Measurements from ENCODE around the gene PML.
A peak's percentile ranks its signal among the peaks of the same experiment; 100 is the strongest.
"Not testable (repeated sequence)": the region's sequence is repeated elsewhere in the genome, so short reads cannot be mapped to it uniquely, and the experiment has no call there.

The PML gene

DNA sequence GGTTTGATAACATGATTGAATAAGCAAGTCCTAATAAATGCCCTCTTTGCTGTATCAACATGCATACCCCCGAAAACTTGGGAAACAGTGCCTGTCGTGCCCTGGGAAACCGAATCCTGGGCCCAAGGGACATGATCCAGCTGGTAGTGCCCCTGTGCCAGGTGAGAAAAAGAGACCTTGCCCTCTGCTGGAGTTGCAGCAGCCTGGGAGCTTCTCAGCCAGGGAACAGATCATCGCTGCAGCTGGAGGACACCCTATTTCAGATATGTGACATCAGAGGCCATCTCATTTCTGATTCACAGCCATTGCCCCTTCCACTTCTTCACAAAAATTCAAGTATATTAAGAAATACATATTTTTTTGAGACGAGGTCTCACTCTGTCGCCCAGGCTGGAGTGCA lies 34.7 kb upstream of the PML start:
- no peaks in the 10 kb centered on the region for H3K36me3 ChIP-seq (ENCODE audit: control insufficient read depth, insufficient read depth, low read length)
- no peaks in the 10 kb centered on the region for H3K9me3 ChIP-seq (ENCODE audit: control insufficient read depth, insufficient read depth, low read depth, low read length)
- H3K27me3 ChIP-seq (ENCODE audit: control insufficient read depth, insufficient read depth, low read length), result no peaks in the 10 kb centered on the region
- H3K9ac ChIP-seq (ENCODE audit: low read length), result no peak overlapping the region
- H3K27ac ChIP-seq (ENCODE audit: low read depth, low read length), result no peak overlapping the region
- H3K4me1 ChIP-seq (ENCODE audit: control insufficient read depth, insufficient read depth, low read length), result no peaks in the 10 kb centered on the region; the same call in 1 of the 2 replicates
- H3K4me3 ChIP-seq (ENCODE audit: low read depth, low read length), result no peak overlapping the region

DNA sequence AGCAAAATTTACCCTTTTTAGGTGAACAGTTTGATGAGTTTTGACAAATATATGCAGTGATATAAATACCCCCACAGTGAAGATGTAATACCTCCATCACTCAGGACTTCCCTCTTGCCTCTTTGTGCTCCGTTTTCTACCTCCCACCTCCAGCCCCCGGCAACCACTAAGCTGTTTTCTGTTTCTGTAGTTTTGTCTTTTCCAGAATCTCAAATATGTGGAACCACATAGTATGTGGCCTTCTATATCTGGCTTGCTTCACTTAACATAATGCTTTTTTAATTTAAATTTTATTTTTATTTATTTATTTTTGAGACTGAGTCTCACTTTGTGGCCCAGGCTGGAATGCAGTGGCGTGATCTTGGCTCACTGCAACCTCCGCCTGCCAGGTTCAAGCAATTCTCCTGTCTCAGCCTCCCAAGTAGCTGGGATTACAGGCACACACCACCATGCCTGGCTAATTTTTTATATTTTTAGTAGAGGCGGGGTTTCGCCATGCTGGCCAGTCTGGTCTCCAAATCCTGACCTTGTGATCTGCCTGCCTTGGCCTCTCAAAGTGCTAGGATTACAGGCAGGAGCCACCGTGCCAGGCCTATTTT lies 33.9 kb upstream of the PML start:
- H3K4me1 ChIP-seq (ENCODE audit: control insufficient read depth, insufficient read depth, low read length); H3K9ac ChIP-seq (ENCODE audit: low read length); H3K27me3 ChIP-seq (ENCODE audit: control insufficient read depth, insufficient read depth, low read length); H3K4me3 ChIP-seq (ENCODE audit: low read depth, low read length); H3K9me3 ChIP-seq (ENCODE audit: control insufficient read depth, insufficient read depth, low read depth, low read length); H3K36me3 ChIP-seq (ENCODE audit: control insufficient read depth, insufficient read depth, low read length); H3K27ac ChIP-seq (ENCODE audit: low read depth, low read length): not testable (repeated sequence)

GRCh38 chr15:73962433-73962832 lies 32.1 kb upstream of the PML start:
- H3K4me1 ChIP-seq (ENCODE audit: control insufficient read depth, insufficient read depth, low read length), result peaks cover 15% of the 10 kb centered on the region

GRCh38 chr15:73964736-73965093 lies 29.8 kb upstream of the PML start:
- Histone ChIP-seq H3K36me3 (ENCODE audit: control insufficient read depth, insufficient read depth, low read length) (no peaks in the 10 kb centered on the region), H3K4me1 (ENCODE audit: control insufficient read depth, insufficient read depth, low read length) (peaks cover 15% of the 10 kb centered on the region), H3K9me3 (ENCODE audit: control insufficient read depth, insufficient read depth, low read depth, low read length) (no peaks in the 10 kb centered on the region), H3K9ac (ENCODE audit: low read length) (peak overlapping the region; percentile 60), H3K4me3 (ENCODE audit: low read depth, low read length) (peak overlapping the region; percentile 8; the same call in 1 of the 2 replicates), H3K27ac (ENCODE audit: low read depth, low read length) (no peak overlapping the region), H3K27me3 (ENCODE audit: control insufficient read depth, insufficient read depth, low read length) (no peaks in the 10 kb centered on the region)

More at GRCh38 chr15:73962433-73962832, 32.1 kb upstream of the PML start:
- no peaks in the 10 kb centered on the region for H3K27me3 ChIP-seq (ENCODE audit: control insufficient read depth, insufficient read depth, low read length)
- H3K9ac ChIP-seq (ENCODE audit: low read length), result no peak overlapping the region
- H3K9me3 ChIP-seq (ENCODE audit: control insufficient read depth, insufficient read depth, low read depth, low read length), result no peaks in the 10 kb centered on the region
- H3K36me3 ChIP-seq (ENCODE audit: control insufficient read depth, insufficient read depth, low read length), result no peaks in the 10 kb centered on the region
- no peak overlapping the region for H3K27ac ChIP-seq (ENCODE audit: low read depth, low read length)
- H3K4me3 ChIP-seq (ENCODE audit: low read depth, low read length), result no peak overlapping the region

GRCh38 chr15:73965094-73965757 lies 29.3 kb upstream of the PML start:
- Histone ChIP-seq H3K4me3 (ENCODE audit: low read depth, low read length) (peak overlapping the region; percentile 8; the same call in 1 of the 2 replicates), H3K36me3 (ENCODE audit: control insufficient read depth, insufficient read depth, low read length) (no peaks in the 10 kb centered on the region), H3K9ac (ENCODE audit: low read length) (peak overlapping the region; percentile 60), H3K4me1 (ENCODE audit: control insufficient read depth, insufficient read depth, low read length) (peaks cover 15% of the 10 kb centered on the region), H3K9me3 (ENCODE audit: control insufficient read depth, insufficient read depth, low read depth, low read length) (no peaks in the 10 kb centered on the region), H3K27me3 (ENCODE audit: control insufficient read depth, insufficient read depth, low read length) (no peaks in the 10 kb centered on the region), H3K27ac (ENCODE audit: low read depth, low read length) (no peak overlapping the region)

DNA sequence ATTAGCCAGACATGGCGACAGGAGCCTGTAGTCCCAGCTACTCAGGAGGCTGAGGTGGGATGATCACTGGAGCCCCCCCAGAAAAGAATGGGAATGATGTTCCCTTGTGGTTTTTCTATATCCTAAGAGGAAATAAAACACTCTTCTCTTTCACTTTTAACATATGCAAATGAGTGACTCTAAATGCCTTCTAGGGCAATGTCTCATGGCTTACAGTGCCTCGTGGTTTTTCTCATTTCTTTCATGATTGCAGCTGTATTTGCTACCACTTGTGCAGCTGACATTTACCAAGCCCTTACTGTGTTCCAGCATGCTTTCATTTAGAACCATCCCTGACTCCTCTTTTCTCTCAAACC lies 28.8 kb upstream of the PML start:
- Histone ChIP-seq H3K27me3 (ENCODE audit: control insufficient read depth, insufficient read depth, low read length) (no peaks in the 10 kb centered on the region), H3K4me3 (ENCODE audit: low read depth, low read length) (no peak overlapping the region), H3K4me1 (ENCODE audit: control insufficient read depth, insufficient read depth, low read length) (peaks cover 15% of the 10 kb centered on the region), H3K9ac (ENCODE audit: low read length) (no peak overlapping the region), H3K36me3 (ENCODE audit: control insufficient read depth, insufficient read depth, low read length) (no peaks in the 10 kb centered on the region), H3K27ac (ENCODE audit: low read depth, low read length) (no peak overlapping the region), H3K9me3 (ENCODE audit: control insufficient read depth, insufficient read depth, low read depth, low read length) (no peaks in the 10 kb centered on the region)

- Histone ChIP-seq H3K36me3 (ENCODE audit: control insufficient read depth, insufficient read depth, low read length) (no peaks in the 10 kb centered on the region), H3K9ac (ENCODE audit: low read length) (no peak overlapping the region), H3K27me3 (ENCODE audit: control insufficient read depth, insufficient read depth, low read length) (no peaks in the 10 kb centered on the region), H3K4me3 (ENCODE audit: low read depth, low read length) (no peak overlapping the region), H3K4me1 (ENCODE audit: control insufficient read depth, insufficient read depth, low read length) (peaks cover 22% of the 10 kb centered on the region), H3K27ac (ENCODE audit: low read depth, low read length) (no peak overlapping the region), H3K9me3 (ENCODE audit: control insufficient read depth, insufficient read depth, low read depth, low read length) (no peaks in the 10 kb centered on the region)
Measured at GRCh38 chr15:73968461-73968860, 26.1 kb upstream of the PML start.

DNA sequence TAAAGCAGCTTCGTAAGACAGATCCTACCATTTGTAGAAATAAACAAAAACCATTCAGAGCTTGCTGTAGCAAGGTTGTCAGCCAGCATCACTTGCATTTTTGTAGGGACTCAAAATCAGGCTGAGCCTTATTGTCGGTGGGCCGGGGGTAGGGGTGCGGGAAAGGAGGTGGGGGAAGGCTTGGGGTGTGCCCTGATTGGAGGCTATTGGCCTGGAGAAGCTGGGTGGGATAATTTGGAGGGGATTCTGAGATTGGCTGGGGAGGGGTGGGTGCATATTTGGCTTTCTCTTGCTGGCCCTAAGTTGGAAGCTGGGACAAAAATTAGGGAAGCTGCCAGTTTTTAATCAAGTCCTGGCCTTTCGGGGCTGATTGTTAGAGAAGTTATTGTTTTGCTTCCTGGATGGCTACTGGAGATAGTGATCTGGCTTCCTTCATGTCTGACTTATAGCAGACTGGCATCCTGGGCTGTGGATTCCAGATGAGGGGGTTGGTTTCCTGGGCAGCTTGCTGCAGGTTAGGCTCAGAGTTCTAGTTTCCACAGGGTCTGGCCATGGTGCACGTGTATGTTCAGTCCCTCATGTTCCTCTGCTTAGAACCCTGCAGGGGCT lies 25.3 kb upstream of the PML start:
- Histone ChIP-seq H3K4me1 (ENCODE audit: control insufficient read depth, insufficient read depth, low read length) (peaks cover 22% of the 10 kb centered on the region), H3K27ac (ENCODE audit: low read depth, low read length) (no peak overlapping the region), H3K27me3 (ENCODE audit: control insufficient read depth, insufficient read depth, low read length) (no peaks in the 10 kb centered on the region), H3K36me3 (ENCODE audit: control insufficient read depth, insufficient read depth, low read length) (no peaks in the 10 kb centered on the region), H3K4me3 (ENCODE audit: low read depth, low read length) (no peak overlapping the region), H3K9me3 (ENCODE audit: control insufficient read depth, insufficient read depth, low read depth, low read length) (peaks cover under 1% of the 10 kb centered on the region; the same call in 1 of the 2 replicates), H3K9ac (ENCODE audit: low read length) (no peak overlapping the region)

GRCh38 chr15:73972984-73973682 lies 21.4 kb upstream of the PML start:
- peaks cover 7% of the 10 kb centered on the region for H3K4me1 ChIP-seq (ENCODE audit: control insufficient read depth, insufficient read depth, low read length)
- H3K4me3 ChIP-seq (ENCODE audit: low read depth, low read length), result peak overlapping the region; percentile 32; the same call in 1 of the 2 replicates
- H3K27me3 ChIP-seq (ENCODE audit: control insufficient read depth, insufficient read depth, low read length), result peaks cover 2% of the 10 kb centered on the region; the same call in 1 of the 2 replicates
- no peaks in the 10 kb centered on the region for H3K36me3 ChIP-seq (ENCODE audit: control insufficient read depth, insufficient read depth, low read length)
- H3K9me3 ChIP-seq (ENCODE audit: control insufficient read depth, insufficient read depth, low read depth, low read length), result peaks cover 3% of the 10 kb centered on the region; the same call in 1 of the 2 replicates
- H3K27ac ChIP-seq (ENCODE audit: low read depth, low read length), result no peak overlapping the region
- no peak overlapping the region for H3K9ac ChIP-seq (ENCODE audit: low read length)

DNA sequence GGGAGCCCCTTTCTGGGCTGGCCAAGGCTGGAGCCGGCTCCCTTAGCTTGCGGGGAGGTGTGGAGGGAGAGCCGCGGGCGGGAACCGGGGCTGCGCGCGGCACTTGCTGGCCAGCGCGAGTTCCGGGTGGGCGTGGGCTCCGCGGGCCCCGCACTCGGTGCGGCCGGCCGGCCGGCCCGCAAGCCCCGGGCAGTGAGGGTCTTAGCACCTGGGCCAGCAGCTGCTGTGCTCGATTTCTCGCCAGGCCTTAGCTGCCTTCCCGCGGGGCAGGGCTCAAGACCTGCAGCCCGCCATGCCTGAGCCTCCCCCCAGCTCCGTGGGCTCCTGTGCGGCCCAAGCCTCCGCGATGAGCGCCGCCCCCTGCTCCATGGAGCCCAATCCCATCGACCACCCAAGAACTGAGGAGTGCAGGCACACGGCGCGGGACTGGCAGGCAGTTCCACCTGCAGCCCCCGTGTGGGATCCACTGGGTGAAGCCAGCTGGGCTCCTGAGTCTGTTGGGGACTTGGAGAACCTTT lies 20.8 kb upstream of the PML start:
- H3K4me3 ChIP-seq (ENCODE audit: low read depth, low read length); H3K36me3 ChIP-seq (ENCODE audit: control insufficient read depth, insufficient read depth, low read length); H3K4me1 ChIP-seq (ENCODE audit: control insufficient read depth, insufficient read depth, low read length); H3K27me3 ChIP-seq (ENCODE audit: control insufficient read depth, insufficient read depth, low read length); H3K9ac ChIP-seq (ENCODE audit: low read length); H3K9me3 ChIP-seq (ENCODE audit: control insufficient read depth, insufficient read depth, low read depth, low read length); H3K27ac ChIP-seq (ENCODE audit: low read depth, low read length): not testable (repeated sequence)

All from HUES6 (cell line).